HAP-1 (cell line): ENCODE results near the gene SERPINA6.
"Not testable (repeated sequence)": the region's sequence is repeated elsewhere in the genome, so short reads cannot be mapped to it uniquely, and the experiment has no call there.

ENCODE experiments used
- DNase-seq, 2 experiments: peaks; one replicate each; pipeline ENCODE4 v3.0.0-alpha.2; 2016 to 2020; ENCODE audit warnings: low spot score in 2 of 2
- H3K27me3 ChIP-seq: fragments of 250-450 bp; sonication (Bioruptor Pico); 2 replicates; pipeline ENCODE4 v1.5.1; 2020; ENCODE audit warnings: low read depth, mild to moderate bottlenecking, moderate library complexity
- H3K36me3 ChIP-seq: fragments of 250-450 bp; sonication (Bioruptor Pico); replicated peaks from 2 replicates; pipeline ENCODE4 v1.5.1; 2020; ENCODE audit warnings: mild to moderate bottlenecking
- H3K4me1 ChIP-seq: fragments of 250-450 bp; sonication (Bioruptor Pico); 2 replicates; pipeline ENCODE4 v1.5.1; 2020; ENCODE audit warnings: mild to moderate bottlenecking
- H3K4me3 ChIP-seq: fragments of 250-450 bp; sonication (Bioruptor Pico); 2 replicates; pipeline ENCODE4 v1.5.1; 2020; ENCODE audit warnings: mild to moderate bottlenecking, moderate library complexity
- H3K9me3 ChIP-seq: fragments of 250-450 bp; sonication (Bioruptor Pico); 2 replicates; pipeline ENCODE4 v1.5.1; 2020; ENCODE audit warnings: mild to moderate bottlenecking, moderate library complexity
- in situ Hi-C: fragments of 300-500 bp; cut with MboI; formaldehyde crosslinking; loops from 3 replicates; pipeline ENCODE4 v1.14.3; 2020; ENCODE audit warnings: low sequenced_read_pairs, inconsistent platforms, mixed read lengths

SERPINA6 gene

GRCh38 chr14:94322648-94323570 lies at the start of gene SERPINA6:
Gene SERPINA6 (minus strand): TSS chr14:94323336. CDS start chr14:94314648, 8,688 bp downstream.
- H3K4me1 ChIP-seq = no peaks in the 10 kb centered on the region
- H3K4me3 ChIP-seq = no peak within 1 kb of the TSS
- H3K36me3 ChIP-seq = no peaks in the 10 kb centered on the region
- H3K27me3 ChIP-seq = no peaks in the 10 kb centered on the region
- H3K9me3 ChIP-seq = no peaks in the 10 kb centered on the region
- in situ Hi-C loops = no loop called here
- no peak for DNase-seq

GRCh38 chr14:94372021-94372605 lies 49.0 kb upstream of the SERPINA6 start:
- Histone ChIP-seq H3K4me1 (no peaks in the 10 kb centered on the region), H3K36me3 (no peaks in the 10 kb centered on the region), H3K27me3 (no peaks in the 10 kb centered on the region), H3K4me3 (no peak overlapping the region), H3K9me3 (no peaks in the 10 kb centered on the region)
- in situ Hi-C loops = no loop called here
- DNase-seq = no peak

- H3K36me3 ChIP-seq = no peaks in the 10 kb centered on the region
- in situ Hi-C loops = no loop called here
- no peak overlapping the region for H3K4me3 ChIP-seq
- DNase-seq = no peak
- H3K9me3 ChIP-seq = no peaks in the 10 kb centered on the region
- H3K27me3 ChIP-seq = no peaks in the 10 kb centered on the region
- H3K4me1 ChIP-seq = no peaks in the 10 kb centered on the region
Observed at GRCh38 chr14:94370524-94370910, 47.4 kb upstream of the SERPINA6 start.

GRCh38 chr14:94369766-94370523 lies 46.8 kb upstream of the SERPINA6 start:
- DNase-seq, H3K36me3 ChIP-seq, H3K4me3 ChIP-seq, H3K9me3 ChIP-seq, H3K27me3 ChIP-seq, in situ Hi-C loops, H3K4me1 ChIP-seq: not testable (repeated sequence)

- Histone ChIP-seq H3K27me3 (no peaks in the 10 kb centered on the region), H3K4me3 (no peak overlapping the region), H3K36me3 (no peaks in the 10 kb centered on the region), H3K4me1 (no peaks in the 10 kb centered on the region), H3K9me3 (no peaks in the 10 kb centered on the region)
- in situ Hi-C loops = no loop called here
- no peak for DNase-seq
Observed at GRCh38 chr14:94368956-94369355, 45.8 kb upstream of the SERPINA6 start.

GRCh38 chr14:94368243-94368590 lies 45.1 kb upstream of the SERPINA6 start:
- H3K27me3 ChIP-seq = no peaks in the 10 kb centered on the region
- in situ Hi-C loops = no loop called here
- no peak for DNase-seq
- no peaks in the 10 kb centered on the region for H3K36me3 ChIP-seq
- no peaks in the 10 kb centered on the region for H3K4me1 ChIP-seq
- H3K9me3 ChIP-seq = no peaks in the 10 kb centered on the region
- H3K4me3 ChIP-seq = no peak overlapping the region

GRCh38 chr14:94367347-94368242 lies 44.5 kb upstream of the SERPINA6 start:
- Histone ChIP-seq H3K4me1 (no peaks in the 10 kb centered on the region), H3K27me3 (no peaks in the 10 kb centered on the region), H3K4me3 (no peak overlapping the region), H3K9me3 (no peaks in the 10 kb centered on the region), H3K36me3 (no peaks in the 10 kb centered on the region)
- no peak for DNase-seq
- in situ Hi-C loops = no loop called here

GRCh38 chr14:94366146-94366915 lies 43.2 kb upstream of the SERPINA6 start, which contains the start of gene SERPINA2:
Gene SERPINA2 (minus strand): TSS chr14:94366698.
- H3K9me3 ChIP-seq = no peaks in the 10 kb centered on the region
- in situ Hi-C loops = no loop called here

GRCh38 chr14:94365624-94366023 lies 42.5 kb upstream of the SERPINA6 start:
- no peak for DNase-seq
- no peaks in the 10 kb centered on the region for H3K27me3 ChIP-seq
- H3K4me3 ChIP-seq = no peak overlapping the region
- H3K9me3 ChIP-seq = no peaks in the 10 kb centered on the region
- no peaks in the 10 kb centered on the region for H3K4me1 ChIP-seq
- H3K36me3 ChIP-seq = no peaks in the 10 kb centered on the region
- in situ Hi-C loops = no loop called here

More at GRCh38 chr14:94366146-94366915, 43.2 kb upstream of the SERPINA6 start, which contains the start of gene SERPINA2:
- H3K27me3 ChIP-seq = no peaks in the 10 kb centered on the region
- no peaks in the 10 kb centered on the region for H3K36me3 ChIP-seq
- no peak within 1 kb of the TSS for H3K4me3 ChIP-seq
- H3K4me1 ChIP-seq = no peaks in the 10 kb centered on the region
- DNase-seq = no peak

- no peak for DNase-seq
- Histone ChIP-seq H3K9me3 (no peaks in the 10 kb centered on the region), H3K4me3 (no peak overlapping the region), H3K27me3 (no peaks in the 10 kb centered on the region), H3K36me3 (no peaks in the 10 kb centered on the region), H3K4me1 (no peaks in the 10 kb centered on the region)
- in situ Hi-C loops = no loop called here
Observed at GRCh38 chr14:94364964-94365363, 41.8 kb upstream of the SERPINA6 start.

GRCh38 chr14:94364037-94364436 lies 40.9 kb upstream of the SERPINA6 start:
- no peaks in the 10 kb centered on the region for H3K4me1 ChIP-seq
- no peaks in the 10 kb centered on the region for H3K27me3 ChIP-seq
- in situ Hi-C loops = no loop called here
- no peak for DNase-seq
- no peaks in the 10 kb centered on the region for H3K9me3 ChIP-seq
- no peaks in the 10 kb centered on the region for H3K36me3 ChIP-seq
- H3K4me3 ChIP-seq = no peak overlapping the region

- H3K27me3 ChIP-seq = no peaks in the 10 kb centered on the region
- no peak overlapping the region for H3K4me3 ChIP-seq
- H3K36me3 ChIP-seq = no peaks in the 10 kb centered on the region
- no peak for DNase-seq
- H3K4me1 ChIP-seq = peaks cover under 1% of the 10 kb centered on the region
- in situ Hi-C loops = no loop called here
- no peaks in the 10 kb centered on the region for H3K9me3 ChIP-seq
Observed at GRCh38 chr14:94363151-94363624, 40.1 kb upstream of the SERPINA6 start.
